Measurements from ENCODE around the gene SSH3.

Gene SSH3

DNA sequence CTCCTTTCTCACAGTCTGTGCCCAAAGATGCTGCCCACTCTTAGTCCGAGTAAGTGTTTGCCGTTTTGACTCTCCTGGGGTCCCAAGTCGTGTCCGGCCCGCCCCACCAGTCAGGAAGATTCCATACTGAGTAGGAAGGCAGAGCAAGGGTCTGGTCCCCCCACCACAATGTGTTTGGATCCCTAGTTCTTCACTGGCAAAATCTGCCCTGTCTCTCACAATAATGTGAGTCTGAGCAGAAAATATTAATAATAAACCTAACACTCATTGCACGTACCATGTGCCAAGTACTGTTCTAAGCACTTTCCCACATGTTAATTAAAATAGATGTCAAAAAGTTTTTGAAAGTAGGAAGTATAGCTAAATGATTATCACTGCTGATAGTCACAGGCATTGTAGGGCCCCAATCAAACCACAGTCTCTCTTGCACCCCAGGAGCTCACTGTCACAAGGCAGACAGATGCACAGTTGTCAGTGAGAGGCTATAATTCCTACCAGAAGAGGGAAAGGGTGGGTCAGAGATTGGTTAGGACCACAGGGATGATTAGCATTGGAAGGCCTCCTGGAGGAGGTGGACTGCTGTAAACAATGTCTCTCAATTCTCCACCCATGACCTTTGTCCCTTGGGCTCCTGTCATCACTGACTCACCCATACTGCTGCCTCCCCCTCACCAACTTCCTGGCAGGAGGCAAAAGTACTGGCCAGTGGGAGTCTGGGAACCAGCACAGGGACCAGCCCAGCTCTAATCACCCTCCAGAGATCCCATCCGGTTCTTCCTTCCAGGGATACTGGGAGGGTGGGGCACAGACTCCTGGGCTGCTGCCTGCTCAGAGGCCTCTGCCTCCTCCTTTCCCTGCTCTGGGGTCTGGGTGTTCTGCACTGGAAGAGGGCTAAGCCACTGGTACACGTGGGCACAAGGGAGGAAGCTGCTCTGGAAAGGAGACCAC, 51.0 kb downstream of the SSH3 start:
- Mint-ChIP-seq H3K27ac (peak overlapping the region; percentile 100), H3K4me1 (ENCODE audit: low read depth) (peaks cover 33% of the 10 kb centered on the region), H3K9me3 (no peaks in the 10 kb centered on the region), H3K36me3 (ENCODE audit: low read depth) (no peaks in the 10 kb centered on the region), H3K4me3 (peak overlapping the region; percentile 92), H3K27me3 (ENCODE audit: low read depth) (peaks cover 7% of the 10 kb centered on the region)
- DNase-seq (ENCODE audit: low spot score) = peak; percentile 56

DNA sequence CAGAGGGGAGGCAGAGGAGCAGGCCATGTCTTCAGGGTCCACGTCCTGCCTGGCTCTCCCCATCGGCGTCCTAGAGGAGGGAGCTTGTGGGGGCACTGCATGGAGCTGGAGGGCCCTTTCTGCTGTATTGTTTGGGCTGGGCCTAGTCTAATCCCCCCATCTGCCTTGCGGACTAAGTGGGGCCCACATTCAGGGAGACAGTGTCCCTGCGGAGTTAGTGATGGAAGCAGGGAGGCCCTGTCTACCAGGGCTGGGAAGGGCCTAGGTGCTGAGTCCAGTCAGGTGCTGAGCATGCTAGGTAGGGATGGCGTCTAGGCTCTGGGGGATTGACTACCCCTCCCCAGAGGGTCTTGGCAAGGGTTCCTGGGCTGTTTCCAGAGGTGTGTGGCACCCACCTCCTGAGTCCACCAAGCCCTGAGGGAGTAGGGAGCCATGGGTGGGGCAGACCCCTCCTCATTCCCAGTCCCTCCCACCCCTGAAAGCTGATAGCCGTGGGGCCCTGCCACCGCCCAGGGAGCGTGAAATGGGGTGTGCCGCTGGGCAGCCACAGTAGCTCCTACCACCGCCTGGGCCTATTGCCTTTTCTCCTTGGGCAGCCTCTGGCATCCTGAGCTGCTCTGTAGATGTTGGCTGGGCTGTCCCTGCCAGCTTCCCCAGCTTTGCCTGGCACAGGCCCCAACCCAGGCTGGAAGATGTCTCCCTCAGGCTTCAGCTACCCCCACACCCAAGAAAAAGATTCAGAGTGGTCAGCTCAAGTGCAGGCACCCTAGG, 51.9 kb downstream of the SSH3 start:
- Mint-ChIP-seq H3K27me3 (ENCODE audit: low read depth) (peaks cover 7% of the 10 kb centered on the region), H3K4me3 (no peak overlapping the region), H3K4me1 (ENCODE audit: low read depth) (peaks cover 33% of the 10 kb centered on the region), H3K9me3 (no peaks in the 10 kb centered on the region), H3K36me3 (ENCODE audit: low read depth) (no peaks in the 10 kb centered on the region), H3K27ac (peak overlapping the region; percentile 100)
- DNase-seq (ENCODE audit: low spot score) = no peak

DNA sequence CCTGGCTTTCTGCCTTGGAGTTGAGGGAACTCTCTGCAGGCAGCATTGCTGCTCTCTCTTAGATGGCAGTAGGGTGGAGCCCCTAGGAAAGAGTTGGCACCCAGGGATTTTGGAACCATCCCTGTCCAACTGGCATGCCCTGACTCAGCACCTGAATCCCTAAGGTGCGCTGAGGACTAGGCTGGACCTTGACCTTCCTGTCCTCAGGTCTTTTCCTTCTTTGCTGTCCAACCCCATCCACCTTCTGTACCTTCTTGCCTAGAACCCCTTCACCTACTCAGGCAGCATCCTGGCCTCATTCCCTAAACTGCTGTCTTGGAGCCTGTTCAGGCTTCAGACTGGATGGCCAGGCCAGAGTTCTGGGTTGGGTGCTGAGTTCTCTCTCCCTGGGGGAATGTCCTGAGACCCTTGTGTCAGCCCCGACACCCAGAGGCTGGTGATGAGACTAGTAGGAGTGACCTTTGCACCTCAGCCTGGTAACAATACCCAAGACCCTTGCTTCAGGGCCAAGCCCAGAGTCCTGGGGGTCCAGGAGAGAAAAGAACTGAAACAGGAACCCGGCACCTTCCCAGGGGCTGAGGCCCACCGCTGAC, 52.6 kb downstream of the SSH3 start:
- Mint-ChIP-seq H3K4me1 (ENCODE audit: low read depth) (peaks cover 33% of the 10 kb centered on the region), H3K27ac (peak overlapping the region; percentile 56), H3K36me3 (ENCODE audit: low read depth) (no peaks in the 10 kb centered on the region), H3K4me3 (no peak overlapping the region), H3K9me3 (no peaks in the 10 kb centered on the region), H3K27me3 (ENCODE audit: low read depth) (peaks cover 7% of the 10 kb centered on the region)
- no peak for DNase-seq (ENCODE audit: low spot score)

DNA sequence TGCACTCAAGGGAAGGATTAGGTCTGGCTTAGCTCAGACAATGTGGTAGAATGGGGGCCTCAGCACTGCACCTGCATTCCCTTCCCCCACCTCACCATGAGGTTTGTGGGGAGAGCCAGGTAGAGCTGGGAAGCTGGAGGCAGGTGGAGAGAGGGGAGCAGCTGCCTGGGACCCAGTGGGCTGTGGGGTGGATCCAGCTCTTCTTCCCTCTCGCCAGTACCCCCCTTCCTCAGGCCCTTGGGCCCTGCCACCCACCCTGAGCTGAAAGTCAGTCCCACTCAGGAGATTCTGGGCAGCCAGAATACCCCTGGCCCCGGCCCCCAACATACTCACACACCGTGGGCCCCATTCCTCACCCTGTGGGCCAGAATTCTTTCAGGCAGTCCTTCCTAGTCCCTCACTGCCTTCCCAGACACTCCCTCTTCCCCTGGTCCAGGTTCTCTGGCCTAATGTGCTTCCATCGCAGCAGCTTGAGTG, 53.1 kb downstream of the SSH3 start:
- H3K9me3 Mint-ChIP-seq = no peaks in the 10 kb centered on the region
- H3K4me1 Mint-ChIP-seq (ENCODE audit: low read depth) = peaks cover 30% of the 10 kb centered on the region
- H3K36me3 Mint-ChIP-seq (ENCODE audit: low read depth) = no peaks in the 10 kb centered on the region
- peak overlapping the region; percentile 87 for H3K27ac Mint-ChIP-seq
- H3K27me3 Mint-ChIP-seq (ENCODE audit: low read depth) = peaks cover 11% of the 10 kb centered on the region
- no peak for DNase-seq (ENCODE audit: low spot score)
- peak overlapping the region; percentile 41 for H3K4me3 Mint-ChIP-seq

DNA sequence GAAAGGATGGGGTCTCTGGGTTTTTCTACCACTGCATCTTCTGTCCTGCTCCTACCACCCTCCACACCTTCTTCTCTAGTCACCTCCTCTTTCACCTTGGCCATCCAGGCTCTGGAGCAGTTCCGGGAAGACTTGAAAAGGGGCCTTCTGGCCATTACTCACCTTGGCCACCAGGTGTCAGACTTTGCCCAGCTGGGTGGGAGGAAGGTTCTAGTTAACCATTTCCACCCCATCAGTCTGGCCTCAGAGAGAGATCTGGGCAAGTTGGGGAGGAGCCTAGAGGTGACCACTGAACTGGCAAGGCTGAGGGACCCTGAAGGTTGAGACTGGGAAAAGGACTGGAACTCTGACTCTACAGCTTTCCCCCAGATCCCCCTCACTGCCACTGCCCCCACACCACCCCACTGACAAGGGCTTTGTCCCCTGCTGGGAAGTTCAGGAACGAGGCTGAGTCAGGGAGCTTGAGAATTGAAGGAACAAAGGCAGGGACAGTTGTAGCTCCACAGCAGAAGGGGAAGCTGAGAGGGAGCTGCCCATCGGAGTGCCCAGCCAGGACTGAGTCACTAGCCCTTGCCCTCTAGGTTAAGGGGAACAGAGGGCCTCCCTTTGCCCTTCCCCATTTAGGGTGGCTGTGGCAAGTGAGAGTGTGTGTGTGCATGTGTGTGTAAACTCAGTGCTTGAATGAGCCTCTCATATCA, 53.7 kb downstream of the SSH3 start:
- Mint-ChIP-seq H3K4me3 (peak overlapping the region; percentile 41), H3K4me1 (ENCODE audit: low read depth) (peaks cover 26% of the 10 kb centered on the region), H3K27me3 (ENCODE audit: low read depth) (peaks cover 16% of the 10 kb centered on the region), H3K27ac (peak overlapping the region; percentile 87), H3K9me3 (no peaks in the 10 kb centered on the region), H3K36me3 (ENCODE audit: low read depth) (no peaks in the 10 kb centered on the region)
- peak; percentile 64 for DNase-seq (ENCODE audit: low spot score)

DNA sequence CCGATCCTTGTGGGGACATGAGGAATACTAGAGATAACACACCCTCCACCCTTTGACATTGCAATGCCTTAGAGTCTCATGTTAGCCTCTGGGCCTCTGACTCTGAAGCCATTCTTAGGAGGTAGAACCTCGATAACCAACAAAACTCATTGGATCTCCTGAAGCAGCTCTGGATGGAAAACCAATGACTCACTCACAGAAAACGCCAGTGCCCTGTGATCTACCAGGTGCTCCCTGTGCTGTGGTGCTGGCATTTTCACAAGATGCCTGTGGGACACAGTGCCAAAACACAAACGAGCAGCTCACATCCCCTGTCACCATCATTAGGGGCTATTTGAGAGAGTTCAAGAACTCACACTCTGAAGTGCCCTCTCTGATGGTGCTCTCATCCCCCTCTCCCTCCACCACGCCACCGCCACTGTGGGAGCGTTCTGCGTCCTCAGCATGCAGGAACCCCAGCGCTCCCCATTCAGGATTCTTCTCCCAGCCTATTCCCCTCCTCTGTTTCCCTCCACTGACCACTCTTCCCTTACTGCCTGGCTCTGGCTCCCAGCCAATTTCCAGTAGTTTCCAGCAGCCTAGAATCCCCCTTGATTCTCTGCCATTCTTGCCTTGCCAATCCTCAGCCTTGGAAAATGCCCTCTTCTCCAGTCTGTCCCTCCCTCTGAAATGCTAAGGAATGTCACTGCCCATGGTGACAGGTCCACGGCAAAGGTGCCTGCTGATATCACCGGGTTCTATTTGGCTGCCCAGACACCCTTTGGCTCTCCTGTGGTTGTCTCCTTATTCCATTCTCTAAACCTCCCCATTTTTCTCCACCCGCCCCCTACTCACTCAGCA, 54.7 kb downstream of the SSH3 start:
- no peak for DNase-seq (ENCODE audit: low spot score)
- peaks cover 26% of the 10 kb centered on the region for H3K27me3 Mint-ChIP-seq (ENCODE audit: low read depth)
- H3K4me1 Mint-ChIP-seq (ENCODE audit: low read depth) = peaks cover 23% of the 10 kb centered on the region
- no peak overlapping the region for H3K4me3 Mint-ChIP-seq
- H3K36me3 Mint-ChIP-seq (ENCODE audit: low read depth) = no peaks in the 10 kb centered on the region
- H3K27ac Mint-ChIP-seq = no peak overlapping the region
- no peaks in the 10 kb centered on the region for H3K9me3 Mint-ChIP-seq
